ENCODE measurements around the gene SAMMSON. TPM values are rescaled to one million over a fixed set of nuclear protein-coding genes. Genes with fewer than 3 reads are reported as not detected.

The SAMMSON gene
- total RNA-seq, 1 experiment from 2014 or later: not detected

- DNase-seq (ENCODE audit: low spot score): no peak
- ChIA-PET CTCF (no interaction called here), POLR2A (ENCODE audit: low non-redundant PET) (no interaction called here)
- TF ChIP-seq, protein P1, sequence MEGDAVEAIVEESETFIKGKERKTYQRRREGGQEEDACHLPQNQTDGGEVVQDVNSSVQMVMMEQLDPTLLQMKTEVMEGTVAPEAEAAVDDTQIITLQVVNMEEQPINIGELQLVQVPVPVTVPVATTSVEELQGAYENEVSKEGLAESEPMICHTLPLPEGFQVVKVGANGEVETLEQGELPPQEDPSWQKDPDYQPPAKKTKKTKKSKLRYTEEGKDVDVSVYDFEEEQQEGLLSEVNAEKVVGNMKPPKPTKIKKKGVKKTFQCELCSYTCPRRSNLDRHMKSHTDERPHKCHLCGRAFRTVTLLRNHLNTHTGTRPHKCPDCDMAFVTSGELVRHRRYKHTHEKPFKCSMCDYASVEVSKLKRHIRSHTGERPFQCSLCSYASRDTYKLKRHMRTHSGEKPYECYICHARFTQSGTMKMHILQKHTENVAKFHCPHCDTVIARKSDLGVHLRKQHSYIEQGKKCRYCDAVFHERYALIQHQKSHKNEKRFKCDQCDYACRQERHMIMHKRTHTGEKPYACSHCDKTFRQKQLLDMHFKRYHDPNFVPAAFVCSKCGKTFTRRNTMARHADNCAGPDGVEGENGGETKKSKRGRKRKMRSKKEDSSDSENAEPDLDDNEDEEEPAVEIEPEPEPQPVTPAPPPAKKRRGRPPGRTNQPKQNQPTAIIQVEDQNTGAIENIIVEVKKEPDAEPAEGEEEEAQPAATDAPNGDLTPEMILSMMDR (conservative IDR thresholded peaks at IDR 0.05; ENCODE audit: low read depth, low read length): no peak
- no peak for TF ChIP-seq EZH2 (IDR thresholded peaks at IDR 0.05; ENCODE audit: borderline replicate concordance, low read depth, low read length, poor library complexity, severe bottlenecking)
- Histone ChIP-seq H3K27me3 (replicated peaks; ENCODE audit: insufficient read depth, low read depth, low read length, poor library complexity) (no peaks in the 10 kb centered on the region), H3K4me3 (ENCODE audit: low read depth, low read length, poor library complexity, severe bottlenecking) (no peak overlapping the region), H3K9me3 (ENCODE audit: low read depth, low read length, poor library complexity, severe bottlenecking) (no peaks in the 10 kb centered on the region), H3K27ac (ENCODE audit: low read depth, low read length, poor library complexity, severe bottlenecking) (no peak overlapping the region), H3K4me1 (ENCODE audit: insufficient read depth, low read length, poor library complexity, severe bottlenecking) (no peaks in the 10 kb centered on the region), H3K36me3 (ENCODE audit: insufficient read depth, low read length, poor library complexity, severe bottlenecking) (no peaks in the 10 kb centered on the region)
- intact Hi-C loops (cut with micrococcal nuclease; ENCODE audit: unreplicated experiment): no loop called here
- no TSS peak for BruUV-seq (replicated peaks)
Observed at GRCh38 chr3:69983546-69984265, 15.8 kb upstream of the SAMMSON start.

DNA sequence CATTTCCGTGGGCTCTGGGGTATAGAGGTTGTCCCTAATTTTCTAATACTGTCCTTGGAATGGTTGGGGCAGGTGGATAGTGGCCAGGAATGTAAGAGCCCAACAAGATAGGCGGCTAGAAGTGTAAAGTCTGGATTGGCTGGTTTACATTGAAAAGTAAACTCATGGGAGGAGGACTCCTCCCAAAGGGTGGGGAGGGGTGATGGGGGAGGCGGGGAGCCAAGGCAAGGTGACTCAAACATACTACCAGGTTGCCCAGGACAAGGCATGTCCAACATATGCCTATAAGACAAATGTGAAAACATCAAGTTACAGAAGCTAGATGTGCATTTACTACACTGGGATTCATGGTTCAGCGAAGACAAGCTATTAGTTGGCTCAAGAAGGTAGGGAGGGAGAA, 14.3 kb upstream of the SAMMSON start:
- Histone ChIP-seq H3K9me3 (ENCODE audit: low read depth, low read length, poor library complexity, severe bottlenecking) (no peaks in the 10 kb centered on the region), H3K4me1 (ENCODE audit: insufficient read depth, low read length, poor library complexity, severe bottlenecking) (no peaks in the 10 kb centered on the region), H3K36me3 (ENCODE audit: insufficient read depth, low read length, poor library complexity, severe bottlenecking) (no peaks in the 10 kb centered on the region), H3K27me3 (replicated peaks; ENCODE audit: insufficient read depth, low read depth, low read length, poor library complexity) (no peaks in the 10 kb centered on the region), H3K4me3 (ENCODE audit: low read depth, low read length, poor library complexity, severe bottlenecking) (no peak overlapping the region), H3K27ac (ENCODE audit: low read depth, low read length, poor library complexity, severe bottlenecking) (no peak overlapping the region)
- TF ChIP-seq EZH2 (IDR thresholded peaks at IDR 0.05; ENCODE audit: borderline replicate concordance, low read depth, low read length, poor library complexity, severe bottlenecking): no peak
- TF ChIP-seq, protein P1 (conservative IDR thresholded peaks at IDR 0.05; ENCODE audit: low read depth, low read length): no peak
- ChIA-PET CTCF (no interaction called here), POLR2A (ENCODE audit: low non-redundant PET) (no interaction called here)
- DNase-seq (ENCODE audit: low spot score): no peak
- BruUV-seq (replicated peaks): no TSS peak
- intact Hi-C loops (cut with micrococcal nuclease; ENCODE audit: unreplicated experiment): no loop called here

- no peak for TF ChIP-seq EZH2 (IDR thresholded peaks at IDR 0.05; ENCODE audit: borderline replicate concordance, low read depth, low read length, poor library complexity, severe bottlenecking)
- TF ChIP-seq, protein P1 (conservative IDR thresholded peaks at IDR 0.05; ENCODE audit: low read depth, low read length): no peak
- H3K27ac ChIP-seq (ENCODE audit: low read depth, low read length, poor library complexity, severe bottlenecking): no peak overlapping the region
- no peaks in the 10 kb centered on the region for H3K27me3 ChIP-seq (replicated peaks; ENCODE audit: insufficient read depth, low read depth, low read length, poor library complexity)
- CTCF ChIA-PET: no interaction called here
- no peaks in the 10 kb centered on the region for H3K36me3 ChIP-seq (ENCODE audit: insufficient read depth, low read length, poor library complexity, severe bottlenecking)
- intact Hi-C loops (cut with micrococcal nuclease; ENCODE audit: unreplicated experiment): no loop called here
- DNase-seq (ENCODE audit: low spot score): no peak
- H3K4me3 ChIP-seq (ENCODE audit: low read depth, low read length, poor library complexity, severe bottlenecking): no peak overlapping the region
- no peaks in the 10 kb centered on the region for H3K9me3 ChIP-seq (ENCODE audit: low read depth, low read length, poor library complexity, severe bottlenecking)
- BruUV-seq (replicated peaks): no TSS peak
- H3K4me1 ChIP-seq (ENCODE audit: insufficient read depth, low read length, poor library complexity, severe bottlenecking): no peaks in the 10 kb centered on the region
- POLR2A ChIA-PET (ENCODE audit: low non-redundant PET): no interaction called here
Observed at GRCh38 chr3:69986419-69986818, 13.1 kb upstream of the SAMMSON start.

Data from A673 (cell line).